Ishikawa (cell line): ENCODE data around the gene AK5.

Source experiments
- CEBPB ChIP-seq: IDR thresholded peaks from 2 replicates; pipeline ENCODE4 v1.6.1; 2012
- CREB1 ChIP-seq: IDR thresholded peaks from 2 replicates; pipeline ENCODE4 v1.6.1; 2012; ENCODE audit warnings: low read depth
- EGR1 ChIP-seq: IDR thresholded peaks from 2 replicates; pipeline ENCODE4 v1.6.1; 2012
- EP300 ChIP-seq: IDR thresholded peaks from 2 replicates; pipeline ENCODE4 v1.6.1; 2012; ENCODE audit warnings: borderline replicate concordance
- FOXM1 ChIP-seq: IDR thresholded peaks from 2 replicates; pipeline ENCODE4 v1.6.1; 2012; ENCODE audit warnings: low read depth, borderline replicate concordance
- NFIC ChIP-seq: IDR thresholded peaks from 2 replicates; pipeline ENCODE4 v1.6.1; 2012
- RAD21 ChIP-seq: IDR thresholded peaks from 2 replicates; pipeline ENCODE4 v1.6.1; 2012; ENCODE audit warnings: low read depth
- TAF1 ChIP-seq: IDR thresholded peaks from 2 replicates; pipeline ENCODE4 v1.6.1; 2012; ENCODE audit warnings: low read depth, mild to moderate bottlenecking
- TCF12 ChIP-seq: IDR thresholded peaks from 2 replicates; pipeline ENCODE4 v1.6.1; 2012; ENCODE audit warnings: low read depth
- TEAD4 ChIP-seq: IDR thresholded peaks from 2 replicates; pipeline ENCODE4 v1.6.1; 2012
- YY1 ChIP-seq: IDR thresholded peaks from 2 replicates; pipeline ENCODE4 v1.6.1; 2012; ENCODE audit warnings: low read depth
- ZBTB7A ChIP-seq: IDR thresholded peaks from 2 replicates; pipeline ENCODE4 v1.6.1; 2012; ENCODE audit warnings: low read depth
- TF ChIP-seq, protein P1 (sequence below): IDR thresholded peaks from 2 replicates; pipeline ENCODE4 v1.6.1; 2012; ENCODE audit warnings: low read depth, mild to moderate bottlenecking
- TF ChIP-seq, protein P2 (sequence below): IDR thresholded peaks from 2 replicates; pipeline ENCODE4 v1.6.1; 2012
- TF ChIP-seq, protein P3 (sequence below): IDR thresholded peaks from 2 replicates; pipeline ENCODE4 v1.6.1; 2012

AK5 gene

DNA sequence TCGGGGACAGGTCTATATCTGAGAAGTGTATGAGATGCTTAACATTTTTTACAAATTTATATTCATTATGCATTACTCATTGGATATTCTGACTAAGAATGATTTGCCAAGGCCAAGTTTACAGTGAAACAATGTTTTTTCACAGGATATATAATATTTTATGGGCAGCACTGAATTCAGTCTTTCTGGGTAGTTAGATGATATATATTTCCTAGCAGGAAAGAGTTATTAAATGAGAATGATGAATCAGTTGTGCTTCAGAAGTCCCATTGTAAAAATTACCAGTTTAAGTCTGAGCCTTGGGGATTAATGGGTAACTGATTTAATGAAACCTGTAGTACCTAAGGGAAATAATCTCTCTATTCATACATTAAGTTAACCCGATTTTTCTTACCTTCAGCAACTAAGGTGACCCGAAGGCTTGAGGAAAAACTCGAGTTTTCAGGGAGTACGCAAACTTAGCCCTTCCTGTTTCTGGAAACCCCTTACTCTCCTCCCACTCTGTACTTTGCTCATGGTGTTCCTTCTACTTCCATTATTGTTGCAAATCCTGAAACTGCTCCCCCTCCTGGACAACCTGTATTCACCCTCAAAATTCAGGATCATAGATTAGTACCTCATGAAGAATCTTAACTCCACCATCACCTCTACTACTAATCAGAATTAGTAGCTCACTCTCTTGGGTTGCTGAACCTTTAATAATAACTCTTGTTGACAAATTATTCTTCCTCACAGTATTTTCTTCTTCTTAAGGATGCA lies 135.1 kb downstream of the AK5 start:
- TF ChIP-seq RAD21 (peak; percentile 46; the same call in 1 of the 2 replicates), NFIC (no peak), TCF12 (no peak), TEAD4 (no peak), FOXM1 (no peak), YY1 (no peak)
- TF ChIP-seq, protein P1, sequence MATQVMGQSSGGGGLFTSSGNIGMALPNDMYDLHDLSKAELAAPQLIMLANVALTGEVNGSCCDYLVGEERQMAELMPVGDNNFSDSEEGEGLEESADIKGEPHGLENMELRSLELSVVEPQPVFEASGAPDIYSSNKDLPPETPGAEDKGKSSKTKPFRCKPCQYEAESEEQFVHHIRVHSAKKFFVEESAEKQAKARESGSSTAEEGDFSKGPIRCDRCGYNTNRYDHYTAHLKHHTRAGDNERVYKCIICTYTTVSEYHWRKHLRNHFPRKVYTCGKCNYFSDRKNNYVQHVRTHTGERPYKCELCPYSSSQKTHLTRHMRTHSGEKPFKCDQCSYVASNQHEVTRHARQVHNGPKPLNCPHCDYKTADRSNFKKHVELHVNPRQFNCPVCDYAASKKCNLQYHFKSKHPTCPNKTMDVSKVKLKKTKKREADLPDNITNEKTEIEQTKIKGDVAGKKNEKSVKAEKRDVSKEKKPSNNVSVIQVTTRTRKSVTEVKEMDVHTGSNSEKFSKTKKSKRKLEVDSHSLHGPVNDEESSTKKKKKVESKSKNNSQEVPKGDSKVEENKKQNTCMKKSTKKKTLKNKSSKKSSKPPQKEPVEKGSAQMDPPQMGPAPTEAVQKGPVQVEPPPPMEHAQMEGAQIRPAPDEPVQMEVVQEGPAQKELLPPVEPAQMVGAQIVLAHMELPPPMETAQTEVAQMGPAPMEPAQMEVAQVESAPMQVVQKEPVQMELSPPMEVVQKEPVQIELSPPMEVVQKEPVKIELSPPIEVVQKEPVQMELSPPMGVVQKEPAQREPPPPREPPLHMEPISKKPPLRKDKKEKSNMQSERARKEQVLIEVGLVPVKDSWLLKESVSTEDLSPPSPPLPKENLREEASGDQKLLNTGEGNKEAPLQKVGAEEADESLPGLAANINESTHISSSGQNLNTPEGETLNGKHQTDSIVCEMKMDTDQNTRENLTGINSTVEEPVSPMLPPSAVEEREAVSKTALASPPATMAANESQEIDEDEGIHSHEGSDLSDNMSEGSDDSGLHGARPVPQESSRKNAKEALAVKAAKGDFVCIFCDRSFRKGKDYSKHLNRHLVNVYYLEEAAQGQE, result no peak

DNA sequence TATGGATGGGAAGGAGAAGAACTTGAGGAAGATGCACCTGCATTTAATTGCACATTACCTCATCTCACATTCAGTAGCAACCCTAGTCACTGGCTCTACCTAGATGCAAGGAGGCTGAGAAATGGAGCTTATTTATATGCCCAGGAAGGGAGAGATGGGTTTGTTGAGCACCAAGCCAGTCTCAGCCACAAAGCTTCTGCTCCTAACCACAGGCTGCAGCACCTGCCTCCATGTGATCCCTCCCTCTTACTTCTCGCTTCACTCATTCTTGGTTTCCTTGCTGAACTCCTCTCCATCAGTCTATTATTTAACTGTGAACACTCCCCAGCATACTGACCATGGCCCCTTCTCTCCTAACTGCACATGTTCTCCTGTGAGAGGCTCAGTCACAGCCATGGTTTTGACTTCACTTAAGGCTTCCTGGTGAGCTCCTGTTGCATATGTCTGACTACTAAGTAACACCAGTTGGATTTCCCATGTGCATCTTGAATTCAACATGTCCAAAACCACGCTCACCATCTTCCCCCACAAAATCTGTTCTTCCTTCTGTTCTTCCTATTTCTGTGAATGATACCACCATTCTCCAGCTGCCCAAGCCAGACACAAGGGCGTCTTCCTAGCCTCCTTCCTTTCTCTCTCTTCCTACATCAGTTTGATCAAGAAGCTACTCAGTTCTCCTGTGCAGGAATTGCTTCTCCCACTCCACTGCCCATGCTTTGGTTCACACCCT lies 139.8 kb downstream of the AK5 start:
- TF ChIP-seq, protein P2, sequence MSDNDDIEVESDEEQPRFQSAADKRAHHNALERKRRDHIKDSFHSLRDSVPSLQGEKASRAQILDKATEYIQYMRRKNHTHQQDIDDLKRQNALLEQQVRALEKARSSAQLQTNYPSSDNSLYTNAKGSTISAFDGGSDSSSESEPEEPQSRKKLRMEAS, result no peak

DNA sequence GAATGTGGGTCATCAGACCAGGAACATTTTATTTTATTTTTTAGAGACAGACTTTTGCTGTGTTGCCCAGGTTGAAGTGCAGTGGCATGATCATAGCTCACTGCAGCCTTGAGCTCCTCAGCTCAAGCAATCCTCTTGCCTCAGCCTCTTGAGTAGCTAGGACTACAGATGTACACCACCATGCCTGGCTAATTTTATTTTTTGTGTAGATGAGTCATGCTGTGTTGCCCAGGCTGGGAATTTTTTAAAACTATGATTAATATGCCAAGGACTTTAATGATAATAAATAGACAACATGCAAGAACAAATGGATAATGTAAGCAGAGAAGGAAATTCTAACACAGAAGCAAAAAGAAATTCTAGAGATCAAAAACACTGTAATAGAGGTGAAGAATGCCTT lies 142.4 kb downstream of the AK5 start:
- no peak for TF ChIP-seq EP300
- TF ChIP-seq EGR1, result no peak
- TF ChIP-seq YY1, result no peak

DNA sequence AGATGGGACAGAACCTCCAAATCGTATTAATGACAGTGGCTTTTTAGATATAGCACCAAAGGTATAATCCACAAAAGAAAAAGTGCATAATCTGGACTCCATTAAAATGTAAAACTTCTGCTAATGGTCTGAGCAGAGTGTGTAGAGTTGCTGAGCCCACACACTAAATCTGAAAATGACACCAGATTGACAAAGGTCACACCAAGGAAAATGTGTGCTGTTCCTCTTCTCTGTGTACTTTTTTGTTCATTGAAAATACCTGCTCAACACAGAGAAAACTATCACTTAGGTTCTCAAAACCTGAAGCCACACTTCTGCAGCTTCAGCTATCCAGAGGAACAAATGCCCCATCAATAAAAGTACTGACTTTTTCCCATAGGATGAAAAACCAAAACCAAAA lies 146.2 kb downstream of the AK5 start:
- TF ChIP-seq CREB1, result no peak

DNA sequence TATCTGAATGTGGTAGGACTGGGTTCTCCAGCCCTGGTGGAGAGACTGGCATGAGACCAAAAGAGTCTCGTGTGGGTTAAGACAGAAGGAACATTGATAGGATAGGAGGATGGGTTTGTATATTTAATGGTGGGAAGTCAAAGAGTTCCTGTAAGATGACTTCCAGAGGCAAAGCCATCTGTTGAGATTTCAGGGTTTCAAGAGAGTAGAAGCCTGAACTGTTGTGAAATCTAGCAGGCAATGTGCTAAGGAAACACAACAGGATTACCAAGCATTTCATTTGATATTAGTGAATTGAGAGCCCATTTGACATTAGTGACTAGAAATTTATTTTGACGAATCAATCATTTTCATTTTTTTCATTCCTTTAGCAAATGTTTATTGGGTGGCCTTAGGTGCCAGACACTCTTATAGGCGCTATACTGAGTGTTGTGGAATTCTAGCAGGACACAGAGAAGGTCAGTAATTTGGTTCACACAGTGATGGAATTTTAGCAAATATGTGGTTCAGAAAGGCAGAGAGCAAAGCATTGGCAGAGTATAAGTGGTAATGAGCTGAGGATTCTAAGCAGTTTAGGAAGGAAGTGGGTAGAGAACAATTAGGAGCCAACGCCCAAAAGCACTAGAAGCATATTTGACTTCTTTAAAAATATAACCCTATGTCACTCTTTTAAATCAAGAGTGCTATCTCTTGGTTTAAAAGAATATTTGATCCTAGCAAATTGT lies 149.3 kb downstream of the AK5 start:
- no peak for TF ChIP-seq TEAD4
- TF ChIP-seq FOXM1, result no peak
- TF ChIP-seq CREB1, result no peak
- no peak for TF ChIP-seq EP300
- no peak for TF ChIP-seq TCF12
- no peak for TF ChIP-seq CEBPB
- no peak for TF ChIP-seq EGR1
- no peak for TF ChIP-seq NFIC
- no peak for TF ChIP-seq ZBTB7A
- no peak for TF ChIP-seq RAD21
- TF ChIP-seq, protein P3, sequence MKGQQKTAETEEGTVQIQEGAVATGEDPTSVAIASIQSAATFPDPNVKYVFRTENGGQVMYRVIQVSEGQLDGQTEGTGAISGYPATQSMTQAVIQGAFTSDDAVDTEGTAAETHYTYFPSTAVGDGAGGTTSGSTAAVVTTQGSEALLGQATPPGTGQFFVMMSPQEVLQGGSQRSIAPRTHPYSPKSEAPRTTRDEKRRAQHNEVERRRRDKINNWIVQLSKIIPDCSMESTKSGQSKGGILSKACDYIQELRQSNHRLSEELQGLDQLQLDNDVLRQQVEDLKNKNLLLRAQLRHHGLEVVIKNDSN, result no peak
- no peak for TF ChIP-seq TAF1
- TF ChIP-seq, protein P2, result no peak
- no peak for TF ChIP-seq YY1
- TF ChIP-seq, protein P1, result no peak

DNA sequence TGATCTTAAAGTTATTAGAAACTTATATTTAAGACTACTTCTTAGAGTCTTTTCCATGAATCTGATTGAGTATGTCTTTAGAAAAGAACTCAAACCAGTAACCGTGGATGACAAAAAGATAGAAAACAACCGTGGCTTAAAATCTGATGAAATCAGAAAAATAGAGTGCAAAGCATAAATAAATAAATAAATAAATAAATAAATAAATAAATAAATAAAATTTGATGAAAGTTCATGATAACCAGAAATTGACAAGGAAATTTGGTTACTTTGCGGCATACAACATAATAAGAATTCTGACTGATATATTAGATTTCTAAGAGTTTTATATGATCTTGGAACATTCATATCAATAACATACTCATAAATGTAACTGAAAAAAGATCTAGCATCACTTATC lies 152.1 kb downstream of the AK5 start:
- TF ChIP-seq, protein P1, result no peak
- TF ChIP-seq NFIC, result no peak
- no peak for TF ChIP-seq EGR1
- TF ChIP-seq TEAD4, result no peak
- no peak for TF ChIP-seq EP300
- no peak for TF ChIP-seq RAD21
- TF ChIP-seq ZBTB7A, result no peak
- TF ChIP-seq CREB1, result no peak
- TF ChIP-seq, protein P2, result no peak
- no peak for TF ChIP-seq FOXM1
- TF ChIP-seq CEBPB, result no peak
- TF ChIP-seq, protein P3, result no peak
- TF ChIP-seq YY1, result no peak
- no peak for TF ChIP-seq TCF12
- no peak for TF ChIP-seq TAF1
